Measurements from ENCODE around the gene GJC2. TPM values are rescaled to one million over a fixed set of nuclear protein-coding genes. Genes with fewer than 3 reads are reported as not detected.

Gene GJC2
- total RNA-seq, 3 donors from 2014 or later, result 1.3 TPM

GRCh38 chr1:228158151-228159007, 8.6 kb downstream of the GJC2 start:
- Histone ChIP-seq H3K4me1 (peaks cover 0 to 4% of the 10 kb centered on the region in 2 donors), H3K27ac (peak overlapping the region in 1 of 2 donors; percentile 43), H3K4me3 (peak overlapping the region in 2 of 3 donors; percentile 11 to 46), H3K9me3 (no peaks in the 10 kb centered on the region), H3K27me3 (peaks cover 0 to 18% of the 10 kb centered on the region in 2 donors), H3K36me3 (no peaks in the 10 kb centered on the region)
- no peak for DNase-seq (ENCODE audit: low spot score in 2 of 2)
- TF ChIP-seq POLR2A (IDR thresholded peaks at IDR 0.05) (no peak), CTCF (IDR thresholded peaks at IDR 0.05) (no peak), POLR2AphosphoS5 (IDR thresholded peaks at IDR 0.05) (no peak)
- intact Hi-C loops (cut with DNase I; ENCODE audit: low total_unique reads), result no loop called here

GRCh38 chr1:228159008-228159665, 9.4 kb downstream of the GJC2 start:
- Histone ChIP-seq H3K27me3 (peaks cover 0 to 18% of the 10 kb centered on the region in 2 donors), H3K36me3 (no peaks in the 10 kb centered on the region), H3K4me1 (peaks cover 0 to 5% of the 10 kb centered on the region in 2 donors), H3K4me3 (peak overlapping the region in 1 of 3 donors; percentile 46), H3K9me3 (no peaks in the 10 kb centered on the region), H3K27ac (no peak overlapping the region)
- intact Hi-C loops (cut with DNase I; ENCODE audit: low total_unique reads), result no loop called here
- no peak for DNase-seq (ENCODE audit: low spot score in 2 of 2)
- no peak for TF ChIP-seq CTCF (IDR thresholded peaks at IDR 0.05)
- TF ChIP-seq POLR2A (IDR thresholded peaks at IDR 0.05), result no peak
- no peak for TF ChIP-seq POLR2AphosphoS5 (IDR thresholded peaks at IDR 0.05)

DNA sequence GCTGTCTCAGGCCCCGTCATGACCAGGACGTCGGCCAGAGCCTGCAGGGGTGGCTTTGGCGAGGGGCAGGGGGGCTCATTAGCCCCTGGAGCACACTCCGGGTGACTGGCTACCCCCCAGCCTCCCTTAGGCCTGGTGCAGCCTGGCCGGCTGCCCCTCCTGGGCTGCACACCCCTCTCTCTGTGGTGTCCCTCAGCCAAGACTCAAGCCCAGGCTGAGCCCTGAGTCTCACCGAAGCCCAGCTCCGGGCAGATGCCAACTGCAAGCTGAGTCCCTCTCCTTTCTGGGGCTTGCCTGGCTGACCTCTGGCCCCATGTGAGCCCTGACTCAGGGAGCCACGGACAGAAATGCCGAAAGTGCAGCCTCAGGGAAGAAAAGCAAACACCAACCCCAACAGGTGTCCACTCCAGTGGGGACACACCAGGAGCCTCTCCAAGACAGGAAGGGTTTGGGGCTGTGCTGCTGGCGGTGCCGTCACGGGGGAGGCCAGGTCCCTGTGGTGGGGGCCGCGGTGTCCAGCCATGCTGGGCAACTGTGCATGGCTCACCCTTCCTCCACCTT, 10.6 kb downstream of the GJC2 start:
- TF ChIP-seq POLR2A (IDR thresholded peaks at IDR 0.05) (no peak), CTCF (IDR thresholded peaks at IDR 0.05) (no peak), POLR2AphosphoS5 (IDR thresholded peaks at IDR 0.05) (no peak)
- no peak overlapping the region for H3K27ac ChIP-seq
- no peaks in the 10 kb centered on the region for H3K9me3 ChIP-seq
- peaks cover 0 to 18% of the 10 kb centered on the region in 2 donors for H3K27me3 ChIP-seq
- no peak for DNase-seq (ENCODE audit: low spot score in 2 of 2)
- intact Hi-C loops (cut with DNase I; ENCODE audit: low total_unique reads), result no loop called here
- H3K4me1 ChIP-seq, result peaks cover 5 to 6% of the 10 kb centered on the region in 2 donors
- no peaks in the 10 kb centered on the region for H3K36me3 ChIP-seq
- H3K4me3 ChIP-seq, result no peak overlapping the region

GRCh38 chr1:228161362-228161761, 11.6 kb downstream of the GJC2 start:
- H3K9me3 ChIP-seq, result no peaks in the 10 kb centered on the region
- H3K36me3 ChIP-seq, result no peaks in the 10 kb centered on the region
- TF ChIP-seq POLR2AphosphoS5 (IDR thresholded peaks at IDR 0.05) (no peak), CTCF (IDR thresholded peaks at IDR 0.05) (no peak), POLR2A (IDR thresholded peaks at IDR 0.05) (no peak)
- H3K27me3 ChIP-seq, result peaks cover 0 to 18% of the 10 kb centered on the region in 2 donors
- H3K4me1 ChIP-seq, result peaks cover 5 to 6% of the 10 kb centered on the region in 2 donors
- no peak for DNase-seq (ENCODE audit: low spot score in 2 of 2)
- intact Hi-C loops (cut with DNase I; ENCODE audit: low total_unique reads), result no loop called here
- peak overlapping the region; percentile 29 to 81 for H3K27ac ChIP-seq
- no peak overlapping the region for H3K4me3 ChIP-seq

Data from breast epithelium (tissue), 4 donors.